ENCODE results near the gene LGR4. TPM values are rescaled to one million over a fixed set of nuclear protein-coding genes. Genes with fewer than 3 reads are reported as not detected.

The LGR4 gene
- polyA plus RNA-seq, 2 donors, result 10.5 to 11.8 TPM

DNA sequence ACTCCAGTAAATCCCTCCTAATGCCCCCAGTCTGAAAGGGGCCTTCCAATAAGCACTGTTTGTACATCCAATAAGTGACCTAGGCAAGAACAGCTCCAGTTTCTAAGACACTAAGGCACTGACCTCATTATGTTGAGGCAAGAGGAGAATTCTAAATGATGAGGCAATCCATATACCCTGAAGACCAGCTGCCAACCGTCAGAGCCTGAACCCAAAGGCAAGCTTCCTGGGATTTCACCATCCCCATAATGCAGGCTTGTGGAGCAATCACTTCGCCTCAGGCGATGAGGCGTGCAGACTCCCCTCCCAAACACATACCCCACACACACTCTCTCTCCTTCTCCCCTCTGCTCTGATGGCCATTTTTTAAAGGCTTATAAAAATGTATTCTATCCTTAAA is 49.5 kb downstream of the LGR4 start:
- H3K4me3 ChIP-seq (ENCODE audit: low read depth in 1 of 2, low read length in 2 of 2), result no peak overlapping the region
- H3K9me3 ChIP-seq (ENCODE audit: control insufficient read depth in 2 of 2, insufficient read depth in 1 of 2, low read depth in 1 of 2, low read length in 1 of 2), result no peaks in the 10 kb centered on the region
- peak overlapping the region in 1 of 2 donors; percentile 42 for H3K27ac ChIP-seq (ENCODE audit: low read depth in 2 of 2, low read length in 1 of 2)
- WGBS, 2 donors, result 49 to 65% methylated on average over 4 of the region's 4 CpGs
- peaks cover 0 to 4% of the 10 kb centered on the region in 2 donors for H3K4me1 ChIP-seq (ENCODE audit: control insufficient read depth in 2 of 2, insufficient read depth in 2 of 2, low read length in 1 of 2)
- no peaks in the 10 kb centered on the region for H3K27me3 ChIP-seq (ENCODE audit: control insufficient read depth in 1 of 2, insufficient read depth in 2 of 2, low read length in 2 of 2)
- no peaks in the 10 kb centered on the region for H3K36me3 ChIP-seq (ENCODE audit: control insufficient read depth in 2 of 2, insufficient read depth in 2 of 2, low read length in 1 of 2)

DNA sequence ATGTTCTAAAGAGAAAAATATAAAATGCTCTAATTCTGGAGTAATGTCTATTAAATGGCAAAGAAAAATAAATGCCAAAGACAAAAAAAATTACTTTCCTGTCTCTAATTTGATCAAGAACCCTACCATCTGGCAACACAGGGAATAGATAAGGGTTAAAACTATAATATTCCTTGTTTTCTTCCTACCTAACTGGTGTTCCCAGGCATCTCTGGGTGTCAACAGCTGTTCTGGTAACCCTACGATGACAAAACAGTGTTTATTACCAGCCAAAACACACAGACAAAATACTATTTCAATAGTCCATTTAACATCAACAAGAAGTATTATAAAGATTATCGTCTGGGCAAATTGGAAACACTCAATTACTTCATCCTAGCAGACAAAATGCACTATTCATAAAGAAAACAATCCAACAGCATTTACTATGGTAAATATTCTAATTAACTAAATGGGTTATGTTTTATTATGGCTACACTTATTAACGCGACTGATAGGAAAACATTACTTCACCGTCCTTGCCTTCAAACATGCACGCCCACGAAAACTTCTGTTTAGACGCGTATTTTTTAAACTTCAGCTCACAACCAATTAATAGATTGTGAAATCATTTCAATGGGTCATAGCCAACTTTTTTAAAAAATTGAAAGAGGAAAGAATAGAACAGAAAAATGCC is 50.6 kb downstream of the LGR4 start:
- Histone ChIP-seq H3K27ac (ENCODE audit: low read depth in 2 of 2, low read length in 1 of 2) (no peak overlapping the region), H3K4me1 (ENCODE audit: control insufficient read depth in 2 of 2, insufficient read depth in 2 of 2, low read length in 1 of 2) (peaks cover 0 to 4% of the 10 kb centered on the region in 2 donors), H3K9me3 (ENCODE audit: control insufficient read depth in 2 of 2, insufficient read depth in 1 of 2, low read depth in 1 of 2, low read length in 1 of 2) (no peaks in the 10 kb centered on the region)

DNA sequence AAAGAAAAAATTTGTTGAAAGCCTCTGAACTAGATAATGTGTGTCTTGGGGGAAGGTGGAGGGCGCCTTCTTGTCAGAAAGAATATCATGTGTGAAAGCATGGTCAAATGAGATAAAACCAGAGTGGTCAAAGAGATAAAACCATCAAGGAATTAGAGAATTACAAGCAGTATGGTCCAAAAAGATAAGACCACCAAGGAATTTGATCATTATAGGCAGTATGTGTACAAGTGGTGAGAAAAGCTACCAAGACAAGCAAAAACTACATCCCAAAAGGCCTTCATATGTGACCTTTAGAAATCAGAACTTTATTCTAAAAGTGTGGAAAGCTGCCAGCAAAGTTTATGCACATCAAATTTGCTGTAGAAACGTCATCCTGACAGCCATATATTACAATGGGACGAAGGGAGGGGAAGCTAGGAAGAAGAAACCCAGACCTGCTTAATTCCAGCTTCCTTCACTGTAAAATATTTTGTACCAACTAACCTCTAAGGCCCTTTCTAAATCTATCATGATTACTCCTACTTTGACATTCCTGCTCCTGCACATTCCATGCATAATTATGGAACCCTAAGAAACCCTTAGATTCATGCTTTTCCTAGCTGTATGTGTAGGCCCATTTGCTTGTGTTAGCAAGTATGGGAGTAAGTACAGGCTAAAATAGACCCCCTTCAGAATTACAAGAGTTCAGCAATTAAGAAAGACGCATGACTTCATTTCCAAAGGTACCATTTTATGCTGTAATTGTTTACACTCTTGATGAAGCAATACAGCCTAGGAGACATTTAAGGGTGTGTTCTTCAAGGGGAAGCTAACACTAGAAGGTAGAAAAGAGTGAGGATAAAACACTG is 51.6 kb downstream of the LGR4 start:
- WGBS, 2 donors, result 51 to 62% methylated on average over 4 of the region's 4 CpGs
- Histone ChIP-seq H3K4me3 (ENCODE audit: low read depth in 1 of 2, low read length in 2 of 2) (no peak overlapping the region), H3K9me3 (ENCODE audit: control insufficient read depth in 2 of 2, insufficient read depth in 1 of 2, low read depth in 1 of 2, low read length in 1 of 2) (no peaks in the 10 kb centered on the region), H3K27ac (ENCODE audit: low read depth in 2 of 2, low read length in 1 of 2) (peak overlapping the region in 1 of 2 donors; percentile 57), H3K36me3 (ENCODE audit: control insufficient read depth in 2 of 2, insufficient read depth in 2 of 2, low read length in 1 of 2) (no peaks in the 10 kb centered on the region), H3K4me1 (ENCODE audit: control insufficient read depth in 2 of 2, insufficient read depth in 2 of 2, low read length in 1 of 2) (peaks cover 0 to 4% of the 10 kb centered on the region in 2 donors), H3K27me3 (ENCODE audit: control insufficient read depth in 1 of 2, insufficient read depth in 2 of 2, low read length in 2 of 2) (no peaks in the 10 kb centered on the region)

More for the DNA sequence above, 50.6 kb downstream of the LGR4 start:
- H3K36me3 ChIP-seq (ENCODE audit: control insufficient read depth in 2 of 2, insufficient read depth in 2 of 2, low read length in 1 of 2), result no peaks in the 10 kb centered on the region
- 41 to 52% methylated on average over 9 of the region's 9 CpGs for WGBS, 2 donors
- H3K27me3 ChIP-seq (ENCODE audit: control insufficient read depth in 1 of 2, insufficient read depth in 2 of 2, low read length in 2 of 2), result no peaks in the 10 kb centered on the region
- no peak overlapping the region for H3K4me3 ChIP-seq (ENCODE audit: low read depth in 1 of 2, low read length in 2 of 2)

DNA sequence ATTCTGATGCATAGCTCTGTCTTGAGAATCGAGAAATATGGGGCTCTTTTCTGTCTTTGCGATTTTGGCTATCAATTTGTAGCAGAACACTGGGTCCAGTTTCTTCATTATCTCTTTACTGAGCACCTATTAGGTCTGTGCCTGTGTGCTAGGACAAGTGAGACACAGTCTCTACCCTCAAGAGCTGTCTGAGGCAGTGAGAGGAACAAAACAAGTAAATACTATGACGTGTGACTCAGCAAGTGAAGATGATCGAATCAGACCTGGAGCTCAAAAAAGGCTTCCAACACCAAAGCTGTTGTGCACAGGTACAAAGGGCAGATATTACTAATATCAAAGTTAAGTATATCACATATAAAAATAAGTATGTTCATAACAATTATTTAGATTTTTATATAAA is 52.4 kb downstream of the LGR4 start:
- WGBS, 2 donors, result 74 to 81% methylated on average over 4 of the region's 4 CpGs
- no peaks in the 10 kb centered on the region for H3K36me3 ChIP-seq (ENCODE audit: control insufficient read depth in 2 of 2, insufficient read depth in 2 of 2, low read length in 1 of 2)
- no peaks in the 10 kb centered on the region for H3K27me3 ChIP-seq (ENCODE audit: control insufficient read depth in 1 of 2, insufficient read depth in 2 of 2, low read length in 2 of 2)
- H3K4me1 ChIP-seq (ENCODE audit: control insufficient read depth in 2 of 2, insufficient read depth in 2 of 2, low read length in 1 of 2), result peaks cover 0 to 4% of the 10 kb centered on the region in 2 donors
- H3K9me3 ChIP-seq (ENCODE audit: control insufficient read depth in 2 of 2, insufficient read depth in 1 of 2, low read depth in 1 of 2, low read length in 1 of 2), result no peaks in the 10 kb centered on the region
- no peak overlapping the region for H3K27ac ChIP-seq (ENCODE audit: low read depth in 2 of 2, low read length in 1 of 2)
- H3K4me3 ChIP-seq (ENCODE audit: low read depth in 1 of 2, low read length in 2 of 2), result no peak overlapping the region

DNA sequence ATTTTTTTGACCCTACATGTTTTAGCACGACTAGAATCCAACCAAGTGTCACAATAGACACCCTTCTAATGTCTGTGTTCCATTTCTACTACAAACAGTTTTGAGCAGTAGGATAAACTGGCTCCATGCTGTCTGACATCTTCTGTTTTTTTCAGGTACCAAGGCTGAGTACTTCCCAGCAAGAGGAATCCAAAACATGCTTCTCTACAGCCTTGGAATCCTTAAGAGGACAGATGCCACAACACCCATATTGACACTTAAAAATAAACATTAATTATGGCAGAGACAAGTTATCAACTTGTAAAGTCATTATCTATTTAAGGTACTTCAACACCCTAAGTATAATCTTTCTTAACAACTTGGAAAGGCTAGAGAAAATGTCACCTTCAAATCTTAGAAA is 54.2 kb downstream of the LGR4 start:
- H3K4me3 ChIP-seq (ENCODE audit: low read depth in 1 of 2, low read length in 2 of 2), result no peak overlapping the region
- peaks cover 0 to 4% of the 10 kb centered on the region in 2 donors for H3K4me1 ChIP-seq (ENCODE audit: control insufficient read depth in 2 of 2, insufficient read depth in 2 of 2, low read length in 1 of 2)
- WGBS, 2 donors, result 28% methylated on average over 1 of the region's 1 CpG
- H3K27ac ChIP-seq (ENCODE audit: low read depth in 2 of 2, low read length in 1 of 2), result no peak overlapping the region
- H3K9me3 ChIP-seq (ENCODE audit: control insufficient read depth in 2 of 2, insufficient read depth in 1 of 2, low read depth in 1 of 2, low read length in 1 of 2), result no peaks in the 10 kb centered on the region
- H3K27me3 ChIP-seq (ENCODE audit: control insufficient read depth in 1 of 2, insufficient read depth in 2 of 2, low read length in 2 of 2), result no peaks in the 10 kb centered on the region
- H3K36me3 ChIP-seq (ENCODE audit: control insufficient read depth in 2 of 2, insufficient read depth in 2 of 2, low read length in 1 of 2), result no peaks in the 10 kb centered on the region

DNA sequence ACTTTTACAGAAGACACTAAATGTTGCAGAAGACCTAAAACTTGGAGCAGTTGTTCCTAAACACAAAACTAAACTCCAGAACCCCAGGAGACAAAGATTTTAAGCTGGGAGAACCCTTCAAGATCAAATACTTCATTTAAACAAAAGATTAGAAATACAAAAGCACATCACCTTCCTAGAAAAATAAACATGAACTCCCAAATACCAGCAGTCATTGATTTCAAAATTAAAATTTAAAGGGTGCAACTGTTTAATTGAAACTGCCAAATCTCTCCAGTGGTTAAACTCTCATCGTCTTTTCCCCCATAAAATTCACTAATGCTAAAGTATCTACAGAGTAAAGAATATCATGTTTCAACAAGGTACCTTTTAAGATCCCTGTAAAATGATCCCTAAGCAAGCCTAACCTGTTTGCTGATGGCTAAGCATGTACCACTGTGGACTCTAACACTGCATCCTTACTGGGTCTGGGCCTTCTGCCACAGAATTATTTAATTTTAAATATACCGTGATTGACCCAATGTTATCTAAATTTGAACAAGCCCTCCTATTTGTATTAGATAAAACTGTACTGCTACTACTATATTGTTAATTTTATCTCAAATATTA is 55.9 kb downstream of the LGR4 start:
- 49 to 50% methylated on average over 2 of the region's 2 CpGs for WGBS, 2 donors
- no peaks in the 10 kb centered on the region for H3K4me1 ChIP-seq (ENCODE audit: control insufficient read depth in 2 of 2, insufficient read depth in 2 of 2, low read length in 1 of 2)
- H3K27ac ChIP-seq (ENCODE audit: low read depth in 2 of 2, low read length in 1 of 2), result no peak overlapping the region
- H3K36me3 ChIP-seq (ENCODE audit: control insufficient read depth in 2 of 2, insufficient read depth in 2 of 2, low read length in 1 of 2), result no peaks in the 10 kb centered on the region
- H3K9me3 ChIP-seq (ENCODE audit: control insufficient read depth in 2 of 2, insufficient read depth in 1 of 2, low read depth in 1 of 2, low read length in 1 of 2), result no peaks in the 10 kb centered on the region
- H3K4me3 ChIP-seq (ENCODE audit: low read depth in 1 of 2, low read length in 2 of 2), result no peak overlapping the region
- no peaks in the 10 kb centered on the region for H3K27me3 ChIP-seq (ENCODE audit: control insufficient read depth in 1 of 2, insufficient read depth in 2 of 2, low read length in 2 of 2)

DNA sequence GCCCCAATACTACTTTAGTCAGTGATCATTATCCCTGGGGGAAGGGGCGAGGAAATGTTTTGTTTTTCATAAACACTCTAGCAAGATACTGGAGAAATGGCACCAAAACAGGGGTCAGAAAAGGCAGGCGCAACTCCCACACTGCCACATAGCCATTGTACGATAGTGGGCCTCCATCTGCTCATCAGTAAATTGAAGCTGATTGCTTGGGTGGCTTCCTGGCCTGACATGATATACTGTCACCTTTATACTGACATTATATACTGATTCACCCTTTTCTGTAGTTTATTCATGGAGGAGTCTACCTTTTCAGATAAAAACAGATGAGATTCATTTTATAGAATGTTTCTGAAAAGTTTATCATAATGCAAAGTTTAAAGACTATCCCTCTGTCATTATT is 57.9 kb downstream of the LGR4 start:
- no peaks in the 10 kb centered on the region for H3K36me3 ChIP-seq (ENCODE audit: control insufficient read depth in 2 of 2, insufficient read depth in 2 of 2, low read length in 1 of 2)
- H3K27ac ChIP-seq (ENCODE audit: low read depth in 2 of 2, low read length in 1 of 2), result no peak overlapping the region
- H3K4me1 ChIP-seq (ENCODE audit: control insufficient read depth in 2 of 2, insufficient read depth in 2 of 2, low read length in 1 of 2), result no peaks in the 10 kb centered on the region
- WGBS, 2 donors, result 84 to 86% methylated on average over 3 of the region's 3 CpGs
- H3K4me3 ChIP-seq (ENCODE audit: low read depth in 1 of 2, low read length in 2 of 2), result no peak overlapping the region
- no peaks in the 10 kb centered on the region for H3K27me3 ChIP-seq (ENCODE audit: control insufficient read depth in 1 of 2, insufficient read depth in 2 of 2, low read length in 2 of 2)
- H3K9me3 ChIP-seq (ENCODE audit: control insufficient read depth in 2 of 2, insufficient read depth in 1 of 2, low read depth in 1 of 2, low read length in 1 of 2), result no peaks in the 10 kb centered on the region

DNA sequence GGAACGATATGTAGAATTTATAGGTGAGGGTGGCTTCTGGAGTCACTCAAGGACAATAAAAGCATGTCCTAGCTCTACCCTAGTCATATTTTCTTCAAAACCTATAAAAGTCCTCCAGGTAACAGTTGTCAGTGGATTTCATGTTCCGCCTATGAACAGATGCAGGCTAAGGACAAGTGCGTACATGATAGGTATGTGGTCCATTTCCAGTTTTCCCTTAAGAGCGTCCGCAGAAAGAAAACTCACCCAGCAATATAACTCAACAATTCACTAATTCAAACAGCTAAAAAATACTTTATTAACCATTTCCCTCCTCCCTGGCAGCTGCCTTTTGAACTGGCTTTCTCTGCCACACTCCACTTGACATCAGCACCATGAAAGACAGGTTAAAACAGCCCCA is 59.4 kb downstream of the LGR4 start:
- no peaks in the 10 kb centered on the region for H3K4me1 ChIP-seq (ENCODE audit: control insufficient read depth in 2 of 2, insufficient read depth in 2 of 2, low read length in 1 of 2)
- H3K27me3 ChIP-seq (ENCODE audit: control insufficient read depth in 1 of 2, insufficient read depth in 2 of 2, low read length in 2 of 2), result no peaks in the 10 kb centered on the region
- H3K9me3 ChIP-seq (ENCODE audit: control insufficient read depth in 2 of 2, insufficient read depth in 1 of 2, low read depth in 1 of 2, low read length in 1 of 2), result no peaks in the 10 kb centered on the region
- H3K4me3 ChIP-seq (ENCODE audit: low read depth in 1 of 2, low read length in 2 of 2), result no peak overlapping the region
- H3K36me3 ChIP-seq (ENCODE audit: control insufficient read depth in 2 of 2, insufficient read depth in 2 of 2, low read length in 1 of 2), result no peaks in the 10 kb centered on the region
- WGBS, 2 donors, result 61 to 69% methylated on average over 5 of the region's 5 CpGs
- H3K27ac ChIP-seq (ENCODE audit: low read depth in 2 of 2, low read length in 1 of 2), result peak overlapping the region; percentile 36 to 72

DNA sequence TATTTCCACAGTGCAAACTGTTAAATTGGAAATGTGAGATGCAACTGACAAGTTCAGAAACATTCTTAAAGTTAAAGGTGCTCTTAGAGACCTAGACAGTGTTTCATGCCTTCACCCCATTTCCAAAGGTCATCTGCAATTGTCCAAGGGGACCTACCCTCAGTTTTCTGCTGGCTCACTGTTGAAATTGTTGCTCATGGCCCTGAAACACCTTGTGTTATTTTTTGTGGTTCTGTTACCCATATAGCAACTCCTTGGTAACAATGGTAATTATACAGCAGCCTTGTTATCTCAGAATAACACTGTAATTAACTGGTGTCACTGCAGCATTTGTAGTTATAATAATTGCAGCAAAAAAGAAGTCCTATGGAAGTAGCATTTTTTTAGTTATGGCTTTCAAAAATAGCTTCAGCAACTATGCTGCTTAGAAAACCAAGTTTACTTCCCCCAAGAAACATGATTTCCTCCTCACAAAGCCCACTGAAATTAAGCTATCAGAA is 60.3 kb downstream of the LGR4 start:
- H3K9me3 ChIP-seq (ENCODE audit: control insufficient read depth in 2 of 2, insufficient read depth in 1 of 2, low read depth in 1 of 2, low read length in 1 of 2), result no peaks in the 10 kb centered on the region
- no peaks in the 10 kb centered on the region for H3K27me3 ChIP-seq (ENCODE audit: control insufficient read depth in 1 of 2, insufficient read depth in 2 of 2, low read length in 2 of 2)
- no peaks in the 10 kb centered on the region for H3K36me3 ChIP-seq (ENCODE audit: control insufficient read depth in 2 of 2, insufficient read depth in 2 of 2, low read length in 1 of 2)
- no peak overlapping the region for H3K4me3 ChIP-seq (ENCODE audit: low read depth in 1 of 2, low read length in 2 of 2)
- no peaks in the 10 kb centered on the region for H3K4me1 ChIP-seq (ENCODE audit: control insufficient read depth in 2 of 2, insufficient read depth in 2 of 2, low read length in 1 of 2)
- H3K27ac ChIP-seq (ENCODE audit: low read depth in 2 of 2, low read length in 1 of 2), result no peak overlapping the region

Data from esophagus (tissue), 2 donors.